HG02852 (cell line): ENCODE data around the gene BAG5.
A peak's percentile ranks its signal among the peaks of the same experiment; 100 is the strongest.

ENCODE experiments used
- ATAC-seq: cut with Tn5 transposase; IDR thresholded peaks from one replicate; pipeline ENCODE4 v1.9.1; 2021; ENCODE audit warnings: mild to moderate bottlenecking, moderate library complexity; ENCODE audit not compliant: unreplicated experiment

BAG5 gene

DNA sequence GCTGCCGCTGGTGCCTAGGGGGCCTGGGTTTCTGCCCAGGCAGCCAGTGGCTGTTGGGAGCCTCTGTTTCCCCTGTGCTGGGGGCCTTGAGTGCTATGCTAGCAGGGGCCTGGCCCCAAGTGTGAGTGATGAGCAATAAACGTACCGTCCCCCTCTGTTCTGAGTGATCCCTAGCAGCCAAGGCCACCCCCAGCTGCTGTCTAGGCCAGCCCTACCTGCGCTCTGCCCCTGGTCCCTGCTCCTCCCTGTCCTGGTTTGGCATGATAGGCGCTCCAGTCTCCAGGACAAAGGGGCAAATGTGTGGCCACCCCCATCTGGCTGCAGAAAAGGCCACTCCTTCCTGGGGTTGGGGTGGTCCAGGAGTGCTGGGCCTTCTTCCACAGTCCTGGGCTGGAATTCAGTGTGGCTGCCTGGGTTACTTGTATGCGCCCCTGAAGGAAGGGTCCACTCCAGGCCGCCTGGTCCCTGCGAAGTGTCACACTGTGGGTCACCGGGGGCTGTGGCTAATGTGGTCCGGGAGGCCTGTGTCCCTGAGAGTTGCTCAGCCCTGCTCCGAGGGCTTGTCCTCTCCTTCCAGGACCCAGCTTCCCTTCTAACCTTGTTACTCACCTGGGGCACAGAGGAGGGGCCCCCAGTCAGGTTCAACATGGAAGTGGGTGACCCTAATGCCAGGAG is 26.4 kb downstream of the BAG5 start:
- ATAC-seq: no peak

DNA sequence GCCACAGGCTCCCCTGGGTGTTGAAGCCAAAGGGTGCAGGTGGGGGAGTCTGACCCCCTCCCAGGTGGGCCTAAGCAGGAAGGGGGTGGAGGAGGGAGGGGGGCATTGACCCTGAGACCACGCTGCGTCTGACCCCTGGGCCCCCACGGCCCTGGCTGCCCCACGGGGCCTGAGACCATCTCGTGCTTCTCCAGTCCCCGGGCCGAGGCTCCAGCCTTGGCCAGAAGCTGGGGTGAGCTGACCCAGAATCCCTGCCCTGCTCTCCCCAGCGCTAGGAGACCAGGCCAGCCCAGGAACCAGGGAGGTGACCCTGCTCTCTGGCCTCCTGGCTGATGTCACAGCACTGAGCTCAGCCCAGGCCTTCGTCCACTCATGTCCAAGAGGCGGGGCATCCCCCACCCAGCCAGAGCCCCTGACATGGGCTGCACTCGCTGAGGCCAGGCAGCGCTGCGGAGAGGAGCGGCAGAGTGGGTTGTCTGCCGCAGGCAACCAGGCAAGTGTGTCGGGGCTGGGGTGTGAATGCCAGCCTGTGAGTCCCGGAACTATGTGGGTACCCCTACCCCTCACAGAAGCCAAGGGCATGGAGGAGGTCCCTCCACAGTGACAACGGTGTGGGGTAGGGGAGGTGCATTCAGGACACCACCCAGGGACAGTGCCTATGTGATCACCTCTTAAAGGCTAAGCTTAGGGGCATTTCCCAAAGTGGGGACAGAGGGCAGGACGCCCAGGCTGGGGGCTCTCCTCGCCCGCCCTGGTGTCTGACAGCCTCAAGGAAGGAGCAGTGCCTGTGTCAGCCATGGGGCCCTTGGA is 27.2 kb downstream of the BAG5 start:
- ATAC-seq: no peak

DNA sequence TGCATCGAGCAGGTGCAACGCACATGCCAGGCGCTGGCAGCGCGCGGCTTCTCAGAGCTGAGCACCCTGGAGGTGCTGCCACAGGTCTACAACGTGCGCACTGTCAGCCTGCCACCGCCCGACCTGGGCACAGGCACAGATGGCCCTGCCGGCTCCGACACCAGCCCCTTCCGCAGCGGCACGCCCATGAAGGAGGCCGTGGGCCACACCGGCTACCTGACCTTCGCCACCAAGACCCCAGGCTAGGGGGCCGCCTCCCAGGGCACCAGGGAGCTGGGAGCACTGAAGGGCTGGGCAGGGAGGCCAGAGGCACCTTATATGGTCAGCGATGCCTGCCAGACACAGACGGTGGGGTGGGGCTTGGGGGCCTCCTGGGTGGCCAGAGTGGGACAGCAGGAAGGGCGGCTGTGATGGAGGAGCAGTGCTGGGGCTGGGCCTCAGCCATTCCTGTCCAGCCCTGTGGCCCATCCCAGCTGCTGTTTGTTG is 27.8 kb downstream of the BAG5 start:
- ATAC-seq: no peak

GRCh38 chr14:103533999-103534575 is 28.4 kb downstream of the BAG5 start:
- no peak for ATAC-seq

DNA sequence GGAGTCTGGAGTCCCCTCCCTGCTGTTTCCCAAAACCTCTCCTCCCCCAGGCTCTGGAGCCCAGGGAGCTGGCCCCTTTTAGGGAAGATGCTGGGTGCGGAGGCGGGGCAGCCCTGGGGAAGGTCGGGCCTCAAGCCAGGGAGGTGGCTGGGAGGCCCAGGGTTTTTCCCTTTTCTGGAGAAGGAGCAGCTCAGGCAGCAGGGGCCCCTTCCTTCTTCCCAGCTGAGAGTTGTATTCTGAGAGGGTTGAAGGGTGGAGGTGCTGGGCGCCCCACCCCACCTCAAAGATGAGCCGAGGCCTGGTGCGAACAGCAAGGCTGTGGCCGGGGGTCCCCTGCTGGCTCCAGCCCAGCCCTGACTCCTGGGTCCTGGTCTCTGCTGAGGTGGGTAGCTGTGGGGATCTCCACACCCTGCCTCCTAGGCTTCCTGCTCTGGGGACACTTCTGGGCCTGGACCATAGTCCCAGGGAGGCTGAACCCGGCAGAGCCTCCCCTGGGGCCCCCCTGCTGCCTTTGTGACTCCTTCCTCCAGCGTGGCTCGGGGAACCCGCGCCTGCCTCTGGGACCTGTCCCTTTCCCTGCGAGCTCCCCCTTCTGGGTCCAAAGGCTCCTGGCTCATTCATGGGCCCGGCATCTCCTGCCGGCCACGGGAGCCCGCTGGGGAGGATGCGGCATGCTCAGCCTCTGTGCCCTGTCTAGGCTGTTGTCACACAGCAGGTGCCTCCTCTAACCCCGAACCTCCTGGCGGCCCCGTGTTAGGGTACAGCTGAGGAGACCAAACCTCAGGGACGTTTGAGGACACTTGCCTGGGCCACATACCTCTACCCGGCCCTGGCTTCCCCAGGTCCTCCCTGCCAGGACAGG is 29.1 kb downstream of the BAG5 start:
- ATAC-seq: no peak

DNA sequence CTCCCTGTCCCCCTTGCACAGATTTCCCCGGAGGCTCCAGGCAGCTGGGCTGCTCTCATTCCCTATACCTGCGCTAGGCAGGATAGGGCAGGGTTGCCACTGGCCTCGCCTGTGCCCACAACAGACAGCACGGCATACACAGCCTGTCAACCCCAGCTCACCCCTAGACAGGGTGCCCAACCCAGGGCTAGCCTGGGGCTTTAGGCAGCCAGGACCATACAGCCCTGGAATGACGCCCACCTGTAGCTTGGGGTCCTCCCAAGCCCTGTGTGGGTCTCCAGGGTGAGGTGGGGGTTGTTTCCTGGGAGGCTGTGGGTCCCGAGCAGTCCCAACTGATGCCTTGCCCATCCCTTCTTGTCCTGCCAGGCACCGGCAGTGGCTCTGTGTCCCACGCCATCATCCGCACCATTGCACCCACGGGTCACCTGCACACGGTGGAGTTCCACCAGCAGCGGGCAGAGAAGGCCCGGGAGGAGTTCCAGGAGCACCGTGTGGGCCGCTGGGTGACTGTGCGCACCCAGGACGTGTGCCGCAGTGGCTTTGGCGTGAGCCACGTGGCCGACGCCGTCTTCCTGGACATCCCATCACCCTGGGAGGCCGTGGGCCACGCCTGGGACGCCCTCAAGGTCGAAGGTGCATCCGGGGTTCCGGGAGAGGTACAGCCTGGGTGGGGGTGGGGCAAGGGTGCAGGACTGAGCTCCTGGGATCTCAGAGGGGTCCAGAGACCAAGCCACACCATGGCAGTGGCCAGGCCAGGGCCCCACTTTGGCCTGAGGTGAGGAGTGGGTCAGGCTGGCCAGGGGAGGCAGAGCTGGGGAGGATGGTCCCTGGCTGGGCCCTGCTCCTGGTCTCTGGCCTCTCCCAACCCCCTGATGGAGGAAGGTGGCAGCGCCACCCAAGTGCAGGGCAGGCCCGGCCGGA is 30.0 kb downstream of the BAG5 start:
- ATAC-seq: no peak

DNA sequence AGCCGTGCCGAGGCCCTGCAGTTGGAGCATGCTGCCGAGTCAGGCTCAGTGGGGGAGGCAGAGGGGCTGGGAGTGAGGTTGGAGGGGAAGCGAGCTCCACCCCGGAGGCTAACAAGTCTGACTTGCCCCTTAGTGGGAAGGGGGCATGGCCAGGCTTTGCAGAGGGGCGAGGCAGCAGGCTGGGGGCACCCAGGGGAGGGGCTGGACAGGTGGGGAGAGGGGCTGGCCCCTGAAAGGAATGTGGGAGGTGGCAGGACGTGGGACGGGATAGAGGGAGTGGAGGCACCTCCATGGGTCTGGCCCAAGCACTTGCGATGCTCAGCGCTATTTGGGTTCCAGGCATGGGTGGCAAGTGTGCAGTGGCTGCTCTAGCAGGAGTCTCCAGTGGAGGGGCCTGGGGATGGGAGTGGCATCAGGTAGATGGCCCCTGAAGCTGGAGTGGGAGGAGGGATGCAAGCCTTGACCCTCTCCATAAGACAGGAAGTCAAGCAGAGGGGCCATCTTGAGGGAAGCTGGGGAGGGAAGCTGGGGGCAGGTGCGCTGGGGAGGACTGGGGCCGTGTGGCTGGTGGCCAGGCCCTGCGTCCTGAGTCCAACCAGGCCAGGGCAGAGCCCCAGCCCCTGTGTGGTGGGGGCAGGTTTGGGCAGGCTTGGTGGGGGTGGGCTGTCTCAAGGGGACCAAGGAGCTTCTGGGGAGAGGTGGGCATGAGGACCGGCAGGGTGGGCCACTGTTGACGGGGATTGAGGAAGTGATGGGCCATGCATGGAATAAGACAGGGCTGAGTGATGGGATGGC is 30.8 kb downstream of the BAG5 start:
- ATAC-seq: no peak

- no peak for ATAC-seq
Observed at GRCh38 chr14:103530831-103531230, 31.6 kb downstream of the BAG5 start.

GRCh38 chr14:103530390-103530789 is 32.1 kb downstream of the BAG5 start:
- ATAC-seq: no peak

DNA sequence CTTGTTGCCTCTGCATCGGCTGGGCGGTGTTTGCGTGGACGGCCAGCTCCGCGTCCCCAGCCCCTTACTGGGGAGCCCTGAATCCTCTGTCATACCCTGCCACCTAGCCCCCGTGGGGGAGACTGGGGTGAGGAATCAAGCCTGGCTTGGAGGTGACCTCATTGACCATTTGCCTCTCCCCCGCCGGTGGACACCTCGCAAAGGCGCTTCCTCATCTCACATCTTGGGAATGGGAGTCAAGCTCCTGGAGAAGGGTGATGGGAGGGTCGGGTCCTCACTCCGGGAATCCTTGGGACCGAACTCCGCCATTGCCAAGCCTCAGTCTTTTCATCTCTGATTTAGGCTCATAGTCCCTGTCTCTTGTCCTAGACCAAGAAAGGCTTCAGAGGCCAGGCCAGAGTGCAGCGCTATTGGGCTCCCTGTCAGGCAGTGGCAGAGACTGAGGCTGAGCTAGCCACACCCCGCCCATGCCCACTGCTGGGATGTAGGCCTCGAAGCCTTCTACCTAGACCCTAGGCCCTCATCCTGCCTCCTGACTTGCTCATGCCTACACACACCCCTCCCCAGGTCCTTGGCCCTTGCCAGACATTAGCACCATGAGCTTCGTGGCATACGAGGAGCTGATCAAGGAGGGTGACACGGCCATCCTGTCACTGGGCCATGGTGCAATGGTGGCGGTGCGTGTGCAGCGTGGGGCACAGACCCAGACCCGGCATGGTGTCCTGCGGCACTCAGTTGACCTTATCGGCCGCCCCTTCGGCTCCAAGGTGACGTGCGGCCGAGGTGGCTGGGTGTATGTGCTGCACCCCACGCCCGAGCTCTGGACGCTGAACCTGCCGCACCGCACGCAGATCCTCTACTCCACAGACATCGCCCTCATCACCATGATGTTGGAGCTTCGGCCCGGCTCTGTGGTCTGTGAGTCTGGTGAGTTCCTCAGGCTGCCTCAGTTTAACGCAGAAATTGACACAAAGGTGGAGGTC is 32.8 kb downstream of the BAG5 start:
- peak; percentile 9 for ATAC-seq

- peak; percentile 48 for ATAC-seq
Observed at GRCh38 chr14:103528587-103529382, 33.7 kb downstream of the BAG5 start, which contains the start of gene TRMT61A. Gene TRMT61A (plus strand): TSS chr14:103529196. CDS start chr14:103529979, 783 bp downstream.

- no peak for ATAC-seq
Observed at GRCh38 chr14:103528146-103528586, 34.3 kb downstream of the BAG5 start.

GRCh38 chr14:103527408-103528145 is 34.9 kb downstream of the BAG5 start:
- peak; percentile 60 for ATAC-seq

DNA sequence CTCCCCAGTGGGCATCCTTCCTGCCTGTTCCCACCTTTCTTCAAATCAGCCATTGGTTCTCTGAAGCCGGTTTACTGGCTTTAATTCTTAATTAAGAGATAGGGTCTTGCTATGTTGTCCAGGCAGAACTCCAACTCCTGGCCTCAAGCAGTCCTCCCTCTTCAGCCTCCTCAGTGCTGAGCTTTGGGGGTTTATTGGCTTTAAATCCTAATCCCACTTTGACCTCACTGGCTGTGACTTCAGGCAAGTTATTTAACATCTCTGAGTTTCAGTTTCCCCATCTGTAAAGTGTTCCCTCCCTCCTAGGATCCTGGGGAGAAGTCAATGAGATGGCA is 35.6 kb downstream of the BAG5 start:
- ATAC-seq: no peak

DNA sequence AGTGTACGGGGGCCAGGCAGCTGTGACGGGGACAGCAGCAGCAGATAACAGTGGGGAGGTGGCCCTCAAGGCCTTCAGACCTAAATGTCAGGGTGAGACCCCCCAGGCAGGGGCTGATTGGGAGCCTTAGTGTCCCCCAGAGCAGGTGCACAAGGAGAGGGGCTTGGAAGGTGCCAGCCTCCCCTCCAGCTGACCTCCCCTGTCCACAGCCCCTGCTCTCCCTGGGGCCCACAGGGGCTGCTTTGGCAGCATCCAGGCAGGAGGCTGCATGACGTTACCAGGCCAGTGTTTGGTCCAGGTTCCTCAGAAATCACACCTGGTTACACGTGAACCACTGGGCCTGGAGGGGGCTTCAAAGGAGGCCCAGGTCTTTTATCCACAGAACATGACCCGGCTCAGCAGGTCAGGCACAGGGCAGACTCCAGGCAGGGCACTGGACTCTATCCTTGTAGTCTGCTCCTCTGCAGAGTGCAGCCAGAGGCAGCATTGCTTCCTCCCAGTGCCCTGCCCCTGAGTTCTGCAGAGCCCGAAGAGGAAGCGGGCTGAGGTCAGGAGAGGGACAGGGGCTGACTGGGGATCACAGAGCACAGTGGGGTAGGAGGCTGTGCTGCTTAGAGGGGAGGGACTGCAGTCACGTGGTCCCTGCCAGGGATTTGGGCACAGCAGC is 36.1 kb downstream of the BAG5 start:
- ATAC-seq: no peak
